Measurements from ENCODE around the gene HSPB1. TPM values are rescaled to one million over a fixed set of nuclear protein-coding genes. Genes with fewer than 3 reads are reported as not detected.
"Not testable (repeated sequence)": the region's sequence is repeated elsewhere in the genome, so short reads cannot be mapped to it uniquely, and the experiment has no call there.

The HSPB1 gene
- total RNA-seq, 3 donors from 2014 or later: 207 to 840 (median 310) TPM

DNA sequence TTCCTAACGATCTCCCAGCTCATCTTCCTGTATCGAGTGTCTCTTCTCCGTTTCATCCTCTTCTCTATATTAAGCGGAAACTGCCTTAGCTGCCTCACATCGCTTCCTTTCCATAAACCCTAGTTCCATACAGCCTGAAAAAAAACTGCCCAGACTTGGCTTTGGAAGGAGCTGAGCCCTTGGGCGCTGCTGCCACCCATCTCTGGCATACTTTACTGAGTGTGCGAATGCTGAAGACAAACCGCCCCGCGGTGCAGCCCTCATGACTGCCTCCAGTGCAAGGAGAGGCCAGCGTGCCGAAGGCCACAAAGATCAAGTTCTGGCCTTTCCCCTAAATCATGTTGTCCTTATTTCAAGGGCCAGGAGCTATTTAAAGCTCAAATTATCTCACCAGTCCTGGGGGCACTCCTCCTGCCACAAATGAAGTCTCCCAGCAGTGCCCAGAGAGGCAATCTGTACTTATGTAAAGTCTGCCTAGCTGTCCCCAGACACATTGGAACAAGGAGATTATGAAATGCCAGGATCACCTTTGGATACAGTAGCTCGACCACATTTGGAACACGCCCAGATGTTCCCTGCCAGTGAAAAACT, 31.1 kb downstream of the HSPB1 start:
- DNase-seq: no peak
- no peaks in the 10 kb centered on the region for H3K9me3 ChIP-seq
- no peak overlapping the region for H3K4me3 ChIP-seq
- no peaks in the 10 kb centered on the region for H3K36me3 ChIP-seq (ENCODE audit: low read depth)
- intact Hi-C loops (cut with DNase I, micrococcal nuclease): no loop called here
- H3K4me1 ChIP-seq (ENCODE audit: low read depth): peaks cover 20% of the 10 kb centered on the region
- ATAC-seq: peak; percentile 57
- TF ChIP-seq CTCF (IDR thresholded peaks at IDR 0.05): no peak

DNA sequence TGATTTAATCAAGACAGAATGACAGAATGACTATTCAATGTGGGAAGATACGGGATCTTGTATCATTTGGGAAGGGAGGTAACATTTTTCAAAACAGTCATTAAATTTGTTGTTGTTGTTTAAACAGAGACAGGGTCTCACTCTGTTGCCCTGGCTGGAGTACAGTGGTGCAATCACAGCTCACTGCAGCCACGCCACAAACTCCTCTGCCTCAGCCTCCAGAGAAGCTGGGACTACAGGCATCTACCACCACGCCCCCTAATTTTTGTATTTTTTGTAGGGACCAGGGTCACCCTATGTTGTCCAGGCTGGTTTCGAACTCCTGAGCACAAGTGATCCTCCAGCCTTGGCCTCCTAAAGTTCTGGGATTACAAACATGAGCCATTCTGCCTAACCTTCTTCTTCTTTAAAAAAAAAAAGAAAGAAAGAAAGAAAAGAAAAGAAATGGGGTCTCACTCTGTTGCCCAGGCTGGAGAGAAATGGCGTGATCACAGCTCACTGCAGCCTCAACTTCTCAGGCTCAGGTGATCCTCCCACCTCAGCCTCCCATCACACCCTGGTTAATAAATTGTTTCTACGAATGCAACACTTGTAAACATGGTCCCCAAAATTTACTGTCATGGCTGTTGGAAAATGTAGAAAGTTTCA, 32.0 kb downstream of the HSPB1 start:
- intact Hi-C loops (cut with DNase I, micrococcal nuclease): no loop called here
- no peak overlapping the region for H3K4me3 ChIP-seq
- peaks cover 20% of the 10 kb centered on the region for H3K4me1 ChIP-seq (ENCODE audit: low read depth)
- ATAC-seq (no peak), DNase-seq (no peak)
- H3K9me3 ChIP-seq: no peaks in the 10 kb centered on the region
- no peak for TF ChIP-seq CTCF (IDR thresholded peaks at IDR 0.05)
- H3K36me3 ChIP-seq (ENCODE audit: low read depth): no peaks in the 10 kb centered on the region

- peaks cover 20% of the 10 kb centered on the region for H3K4me1 ChIP-seq (ENCODE audit: low read depth)
- intact Hi-C loops (cut with DNase I, micrococcal nuclease); H3K4me3 ChIP-seq; H3K36me3 ChIP-seq (ENCODE audit: low read depth); DNase-seq; ATAC-seq; H3K9me3 ChIP-seq: not testable (repeated sequence)
These were observed 32.9 kb downstream of the HSPB1 start for GRCh38 chr7:76335417-76335816.

- DNase-seq: no peak
- no peak overlapping the region for H3K4me3 ChIP-seq
- no peaks in the 10 kb centered on the region for H3K36me3 ChIP-seq (ENCODE audit: low read depth)
- H3K9me3 ChIP-seq: no peaks in the 10 kb centered on the region
- intact Hi-C loops (cut with DNase I, micrococcal nuclease): no loop called here
- peaks cover 27% of the 10 kb centered on the region for H3K4me1 ChIP-seq (ENCODE audit: low read depth)
- TF ChIP-seq CTCF (IDR thresholded peaks at IDR 0.05): no peak
- ATAC-seq: no peak
These were observed 33.6 kb downstream of the HSPB1 start for GRCh38 chr7:76336094-76336493.

GRCh38 chr7:76337147-76337546, 34.7 kb downstream of the HSPB1 start:
- Histone ChIP-seq H3K4me1 (ENCODE audit: low read depth) (peaks cover 22% of the 10 kb centered on the region), H3K4me3 (no peak overlapping the region), H3K9me3 (no peaks in the 10 kb centered on the region), H3K36me3 (ENCODE audit: low read depth) (no peaks in the 10 kb centered on the region)
- intact Hi-C loops (cut with DNase I, micrococcal nuclease): no loop called here
- DNase-seq (no peak), ATAC-seq (no peak)
- TF ChIP-seq CTCF (IDR thresholded peaks at IDR 0.05): no peak

GRCh38 chr7:76338298-76339084, 36.0 kb downstream of the HSPB1 start:
- no peak for ATAC-seq

More at GRCh38 chr7:76338298-76339084, 36.0 kb downstream of the HSPB1 start:
- Histone ChIP-seq H3K9me3 (no peaks in the 10 kb centered on the region), H3K36me3 (ENCODE audit: low read depth) (no peaks in the 10 kb centered on the region), H3K4me1 (ENCODE audit: low read depth) (peaks cover 13% of the 10 kb centered on the region), H3K4me3 (no peak overlapping the region)
- intact Hi-C loops (cut with DNase I, micrococcal nuclease): no loop called here
- no peak for DNase-seq
- TF ChIP-seq CTCF (IDR thresholded peaks at IDR 0.05): no peak
